Endothelial cell of umbilical vein (primary cell): Measurements from ENCODE around the gene ARHGEF38. TPM values are rescaled to one million over a fixed set of nuclear protein-coding genes. Genes with fewer than 3 reads are reported as not detected.

ENCODE experiments used
- BruUV-seq: library from RNA; stranded (reverse); fragments of 400-500 nt; replicated peaks from 2 replicates; lab custom pipeline; 2021; lab: Mats Ljungman, UMichigan
- CTCF ChIA-PET: fragments of 300-600, 350-600 bp; sonication (Branson Sonifier 250); formaldehyde crosslinking; loops from one replicate; lab custom pipeline; 2021; ENCODE audit warnings: antibody characterized with exemption, inconsistent platforms; lab: Charles Lee
- POLR2A ChIA-PET: fragments of 300-600, 350-600 bp; sonication (Branson Sonifier 250); formaldehyde crosslinking; loops from one replicate; lab custom pipeline; 2021; ENCODE audit warnings: antibody characterized with exemption, inconsistent platforms; lab: Charles Lee
- DNase-seq: peaks from one replicate; pipeline ENCODE4 v3.0.0-alpha.2; 2011; ENCODE audit warnings: low read depth, low spot score
- FAIRE-seq: peaks from 2 replicates; lab custom pipeline; 2011; peaks lifted over from hg19 to GRCh38; lab: Jason Lieb, UNC
- H2AFZ ChIP-seq: 2 replicates; pipeline ENCODE4 v1.6.0; 2012; ENCODE audit warnings: low read depth, low read length, control low read depth, inconsistent platforms
- H3K27ac ChIP-seq: 2 replicates; pipeline ENCODE4 v1.5.1; 2011; ENCODE audit warnings: low read depth, mild to moderate bottlenecking, control low read depth, low read length, moderate library complexity; ENCODE audit not compliant: insufficient read depth
- H3K27me3 ChIP-seq, 2 experiments: 2 replicates each; pipeline versions ENCODE4 v1.6.0 to v1.6.1; 2011; ENCODE audit warnings: low read length in 2 of 2, mixed read lengths in 1 of 2; ENCODE audit not compliant: control insufficient read depth in 2 of 2, insufficient read depth in 2 of 2
- H3K36me3 ChIP-seq, 2 experiments: 2 replicates in 1 of 2; 3 replicates in 1 of 2; pipeline ENCODE4 v1.5.1; 2011; ENCODE audit warnings: low read length in 2 of 2, mild to moderate bottlenecking in 1 of 2, moderate library complexity in 1 of 2; ENCODE audit not compliant: control insufficient read depth in 2 of 2, insufficient read depth in 2 of 2; ENCODE audit errors: extremely low read depth in 1 of 2
- H3K4me1 ChIP-seq: 3 replicates; pipeline ENCODE4 v1.5.1; 2011; ENCODE audit warnings: mild to moderate bottlenecking, low read length; ENCODE audit not compliant: control insufficient read depth, insufficient read depth; ENCODE audit errors: extremely low read depth
- H3K4me2 ChIP-seq: 2 replicates; pipeline ENCODE4 v1.6.1; 2011; ENCODE audit warnings: low read length, control low read depth, mixed read lengths; ENCODE audit not compliant: insufficient read depth
- H3K4me3 ChIP-seq, 3 experiments: fragments of 200-600 bp in 1 of 3; sonication (generic), shearing (Covaris generic) in 1 of 3; replicated peaks in 1 of 3; 2 replicates each; pipeline ENCODE4 v1.5.1; 2011 to 2016; ENCODE audit warnings: control low read depth in 3 of 3, low read length in 3 of 3, mild to moderate bottlenecking in 2 of 3, inconsistent platforms in 1 of 3, low read depth in 1 of 3, moderate library complexity in 1 of 3; ENCODE audit not compliant: insufficient read depth in 1 of 3
- H3K79me2 ChIP-seq: 2 replicates; pipeline ENCODE4 v1.6.0; 2012; ENCODE audit warnings: low read length, inconsistent platforms; ENCODE audit not compliant: control insufficient read depth, insufficient read depth
- H3K9ac ChIP-seq: replicated peaks from 2 replicates; pipeline ENCODE3; 2011; ENCODE audit warnings: low read length, control low read depth; ENCODE audit not compliant: insufficient read depth; ENCODE audit errors: extremely low read depth
- H3K9me1 ChIP-seq: replicated peaks from 3 replicates; pipeline ENCODE4 v1.6.0; 2011; ENCODE audit warnings: mild to moderate bottlenecking, low read length; ENCODE audit not compliant: control insufficient read depth, insufficient read depth; ENCODE audit errors: extremely low read depth
- H3K9me3 ChIP-seq: replicated peaks from 2 replicates; pipeline ENCODE4 v1.5.1; 2012; ENCODE audit warnings: low read length, inconsistent platforms; ENCODE audit not compliant: control insufficient read depth, insufficient read depth
- H4K20me1 ChIP-seq: replicated peaks from 2 replicates; pipeline ENCODE3; 2011; ENCODE audit warnings: mild to moderate bottlenecking, low read length; ENCODE audit not compliant: control insufficient read depth, insufficient read depth; ENCODE audit errors: extremely low read depth
- EZH2 ChIP-seq: IDR thresholded peaks from 2 replicates; pipeline ENCODE4 v1.6.1; 2012; ENCODE audit warnings: borderline replicate concordance, low read depth, mild to moderate bottlenecking, moderate library complexity, low read length, inconsistent platforms; ENCODE audit not compliant: severe bottlenecking
- FOS ChIP-seq: IDR thresholded peaks from 2 replicates; pipeline ENCODE4 v1.6.1; 2011; ENCODE audit warnings: mild to moderate bottlenecking, low read length, moderate library complexity, borderline replicate concordance; ENCODE audit not compliant: insufficient read depth
- GATA2 ChIP-seq: IDR thresholded peaks from 2 replicates; pipeline ENCODE4 v1.7.0; 2011; ENCODE audit warnings: low read depth, mild to moderate bottlenecking, moderate library complexity, mixed read lengths, low read length; ENCODE audit not compliant: insufficient read length, insufficient read depth
- JUN ChIP-seq: IDR thresholded peaks from 2 replicates; pipeline ENCODE4 v1.6.1; 2011; ENCODE audit warnings: borderline replicate concordance, low read depth; ENCODE audit not compliant: insufficient read length, insufficient read depth
- MAX ChIP-seq: IDR thresholded peaks from 2 replicates; pipeline ENCODE4 v1.6.1; 2011; ENCODE audit not compliant: insufficient read depth, insufficient read length
- MYC ChIP-seq: IDR thresholded peaks from one replicate; pipeline ENCODE4 v1.6.1; 2011; ENCODE audit warnings: mild to moderate bottlenecking, low read depth, low read length
- POLR2A ChIP-seq: IDR thresholded peaks from 2 replicates; pipeline ENCODE4 v1.6.1; 2012; ENCODE audit warnings: low read depth, mild to moderate bottlenecking, control low read depth, low read length
- POLR2AphosphoS5 ChIP-seq: IDR thresholded peaks from 2 replicates; pipeline ENCODE4 v1.6.1; 2012; ENCODE audit warnings: low read depth, mild to moderate bottlenecking, control low read depth, low read length, moderate library complexity; ENCODE audit not compliant: insufficient read depth
- dilution Hi-C: fragments of 300-500 bp; cut with MboI; formaldehyde crosslinking; loops from one replicate; pipeline ENCODE4 v1.15.0; 2019; ENCODE audit warnings: low sequenced_read_pairs; ENCODE audit not compliant: extremely low pct_ligation_motif_present
- intact Hi-C: fragments of 100-400 bp; cut with micrococcal nuclease; formaldehyde crosslinking; loops from one replicate; pipeline ENCODE4 v1.10.0; 2022
- polyA plus RNA-seq, 4 experiments: library from polyadenylated mRNA; depleted of rRNA in 3 of 4; stranded (reverse) in 3 of 4; unstranded in 1 of 4; fragments of >200 nt; gene quantifications; 2 replicates each; pipeline versions ENCODE4 v1.2.1 to v1.2.3, GENCODE V29; 2011 to 2012; ENCODE audit warnings: missing spikeins in 1 of 4
- total RNA-seq: library from RNA; stranded (reverse); gene quantifications from 2 replicates; pipeline ENCODE4 v1.2.3, GENCODE V29; 2021
- TF ChIP-seq, protein P1 (sequence below), 2 donors: IDR thresholded peaks; 1 replicate in 1 of 2; 2 replicates in 1 of 2; pipeline ENCODE4 v1.5.1; 2011; ENCODE audit warnings: low read length in 2 of 2, mild to moderate bottlenecking in 2 of 2, moderate library complexity in 2 of 2, control low read depth in 1 of 2, inconsistent platforms in 1 of 2, low read depth in 1 of 2; ENCODE audit not compliant: insufficient read depth in 1 of 2; ENCODE audit errors: extremely low read depth in 1 of 2

The ARHGEF38 gene
- total and polyA plus RNA-seq, 2 donors (not counting 3 experiments of a cell fraction or from before 2014, with no cell fraction given), result not detected

DNA sequence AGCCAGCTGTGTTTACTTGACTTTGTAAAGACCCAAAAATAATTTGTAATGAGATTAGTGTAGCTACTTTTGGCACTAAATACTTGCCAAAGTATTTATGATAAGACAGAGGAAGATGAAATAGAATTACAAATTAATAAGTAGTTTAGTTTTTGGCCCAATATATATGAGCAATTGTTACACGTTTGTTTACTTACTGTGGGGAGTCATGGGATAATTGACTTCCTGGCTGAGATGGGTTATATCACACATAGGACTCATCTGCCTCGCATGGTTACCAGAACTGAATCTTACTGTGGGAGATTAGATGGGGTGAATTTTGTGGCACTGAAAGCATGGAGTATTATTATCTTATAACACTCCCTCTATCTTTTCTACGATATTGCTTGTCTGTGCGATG lies 89.4 kb downstream of the ARHGEF38 start:
- Histone ChIP-seq H3K9me1 (no peaks in the 10 kb centered on the region), H3K4me1 (no peaks in the 10 kb centered on the region), H3K27me3 (peaks cover 4% of the 10 kb centered on the region in 2 experiments), H3K27ac (no peak overlapping the region), H3K4me2 (no peak overlapping the region), H4K20me1 (no peaks in the 10 kb centered on the region), H2AFZ (no peak overlapping the region), H3K9ac (no peak overlapping the region), H3K79me2 (no peaks in the 10 kb centered on the region), H3K36me3 (no peaks in the 10 kb centered on the region), H3K4me3 (no peak overlapping the region), H3K9me3 (no peaks in the 10 kb centered on the region)
- intact Hi-C loops, result no loop called here
- FAIRE-seq, result no peak
- dilution Hi-C loops, result no loop called here
- ChIA-PET POLR2A (no interaction called here), CTCF (no interaction called here)
- TF ChIP-seq EZH2 (no peak), FOS (no peak), POLR2AphosphoS5 (no peak), GATA2 (no peak), MAX (no peak), MYC (no peak), POLR2A (no peak), JUN (no peak)
- TF ChIP-seq, protein P1, sequence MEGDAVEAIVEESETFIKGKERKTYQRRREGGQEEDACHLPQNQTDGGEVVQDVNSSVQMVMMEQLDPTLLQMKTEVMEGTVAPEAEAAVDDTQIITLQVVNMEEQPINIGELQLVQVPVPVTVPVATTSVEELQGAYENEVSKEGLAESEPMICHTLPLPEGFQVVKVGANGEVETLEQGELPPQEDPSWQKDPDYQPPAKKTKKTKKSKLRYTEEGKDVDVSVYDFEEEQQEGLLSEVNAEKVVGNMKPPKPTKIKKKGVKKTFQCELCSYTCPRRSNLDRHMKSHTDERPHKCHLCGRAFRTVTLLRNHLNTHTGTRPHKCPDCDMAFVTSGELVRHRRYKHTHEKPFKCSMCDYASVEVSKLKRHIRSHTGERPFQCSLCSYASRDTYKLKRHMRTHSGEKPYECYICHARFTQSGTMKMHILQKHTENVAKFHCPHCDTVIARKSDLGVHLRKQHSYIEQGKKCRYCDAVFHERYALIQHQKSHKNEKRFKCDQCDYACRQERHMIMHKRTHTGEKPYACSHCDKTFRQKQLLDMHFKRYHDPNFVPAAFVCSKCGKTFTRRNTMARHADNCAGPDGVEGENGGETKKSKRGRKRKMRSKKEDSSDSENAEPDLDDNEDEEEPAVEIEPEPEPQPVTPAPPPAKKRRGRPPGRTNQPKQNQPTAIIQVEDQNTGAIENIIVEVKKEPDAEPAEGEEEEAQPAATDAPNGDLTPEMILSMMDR (IDR thresholded peaks at IDR 0.05; ENCODE audit: extremely low read depth in 1 of 2, insufficient read depth in 1 of 2, low read depth in 1 of 2, low read length in 2 of 2), result no peak
- no peak for DNase-seq
- no TSS peak for BruUV-seq
